HepG2 (cell line): ENCODE data around the gene COX6B1. TPM values are rescaled to one million over a fixed set of nuclear protein-coding genes. Genes with fewer than 3 reads are reported as not detected.

ENCODE experiments used
- CBFB ChIP-seq: sonication (generic); formaldehyde crosslinking; IDR thresholded peaks from 2 replicates; pipeline ENCODE4 v1.4.0; 2020; ENCODE audit warnings: missing genetic modification reagents
- FOSL2 ChIP-seq: sonication (generic); formaldehyde crosslinking; IDR thresholded peaks from 2 replicates; pipeline ENCODE4 v1.4.0; 2020; ENCODE audit warnings: missing genetic modification reagents
- GMEB1 ChIP-seq: sonication (generic); formaldehyde crosslinking; IDR thresholded peaks from 2 replicates; pipeline ENCODE4 v1.5.1; 2020; ENCODE audit warnings: missing genetic modification reagents, mild to moderate bottlenecking, borderline replicate concordance
- HCFC1 ChIP-seq: fragments of 150-350 bp; IDR thresholded peaks from 2 replicates; pipeline ENCODE4 v1.6.1; 2014; ENCODE audit warnings: low read depth, low read length
- HMG20B ChIP-seq: conservative IDR thresholded peaks from 2 replicates; pipeline ENCODE4 v1.6.1; 2016; ENCODE audit warnings: missing genetic modification reagents, missing compliant biosample characterization
- HOXA3 ChIP-seq: sonication (generic); formaldehyde crosslinking; IDR thresholded peaks from 2 replicates; pipeline ENCODE4 v1.5.0; 2020; ENCODE audit warnings: missing genetic modification reagents
- IRF2 ChIP-seq: IDR thresholded peaks from 2 replicates; pipeline ENCODE4 v1.6.1; 2018; ENCODE audit warnings: missing genetic modification reagents, missing compliant biosample characterization
- KLF16 ChIP-seq, 2 experiments: sonication (generic) in 1 of 2; formaldehyde crosslinking in 1 of 2; IDR thresholded peaks; 2 replicates each; pipeline versions ENCODE4 v1.6.1 to v1.8.0; 2016 to 2023; ENCODE audit warnings: missing genetic modification reagents in 2 of 2, missing compliant biosample characterization in 1 of 2
- MIER2 ChIP-seq: IDR thresholded peaks from 2 replicates; pipeline ENCODE4 v1.6.1; 2016; ENCODE audit warnings: missing biosample characterization, missing genetic modification reagents
- NFYC ChIP-seq: IDR thresholded peaks from 2 replicates; pipeline ENCODE4 v1.6.1; 2016; ENCODE audit warnings: missing genetic modification reagents, missing compliant biosample characterization
- PCBP2 ChIP-seq: fragments of 200-400 bp; formaldehyde crosslinking; optimal IDR thresholded peaks from 2 replicates; pipeline ENCODE3; 2018; ENCODE audit warnings: low read length, low read depth; ENCODE audit not compliant: poor library complexity, severe bottlenecking
- PPARG ChIP-seq: conservative IDR thresholded peaks from 2 replicates; pipeline ENCODE4 v1.6.1; 2016; ENCODE audit warnings: missing biosample characterization, missing genetic modification reagents
- RXRB ChIP-seq: IDR thresholded peaks from 2 replicates; pipeline ENCODE4 v1.6.1; 2016; ENCODE audit warnings: borderline replicate concordance, missing genetic modification reagents, missing compliant biosample characterization
- SMC3 ChIP-seq: IDR thresholded peaks from 2 replicates; pipeline ENCODE4 v1.6.1; 2011; ENCODE audit warnings: low read length, improper control_type of control experiment
- THRA ChIP-seq: sonication (generic); formaldehyde crosslinking; IDR thresholded peaks from 2 replicates; pipeline ENCODE4 v1.4.0; 2020; ENCODE audit warnings: missing genetic modification reagents, borderline replicate concordance
- ZBTB25 ChIP-seq: IDR thresholded peaks from 2 replicates; pipeline ENCODE4 v1.6.1; 2018; ENCODE audit warnings: missing genetic modification reagents
- ZC3H4 ChIP-seq: sonication (generic); formaldehyde crosslinking; IDR thresholded peaks from 2 replicates; pipeline ENCODE4 v1.4.0; 2020; ENCODE audit warnings: missing genetic modification reagents, borderline replicate concordance
- ZFX ChIP-seq: sonication (generic); formaldehyde crosslinking; IDR thresholded peaks from 2 replicates; pipeline ENCODE4 v1.4.0; 2020; ENCODE audit warnings: mild to moderate bottlenecking, low read depth, missing genetic modification reagents, moderate library complexity
- ZNF205 ChIP-seq: IDR thresholded peaks from 2 replicates; pipeline ENCODE4 v1.6.1; 2018; ENCODE audit warnings: missing biosample characterization, missing genetic modification reagents
- ZNF331 ChIP-seq: sonication (generic); formaldehyde crosslinking; IDR thresholded peaks from 2 replicates; pipeline ENCODE4 v1.4.0; 2020; ENCODE audit warnings: missing genetic modification reagents
- ZNF839 ChIP-seq: sonication (generic); formaldehyde crosslinking; IDR thresholded peaks from 2 replicates; pipeline ENCODE4 v1.4.0; 2020; ENCODE audit warnings: missing genetic modification reagents, mild to moderate bottlenecking, borderline replicate concordance
- ZSCAN31 ChIP-seq: sonication (generic); formaldehyde crosslinking; IDR thresholded peaks from 2 replicates; pipeline ENCODE4 v1.5.0; 2020; ENCODE audit warnings: low read depth, mild to moderate bottlenecking, missing genetic modification reagents
- polyA plus RNA-seq, 8 experiments: library from polyadenylated mRNA; depleted of rRNA in 3 of 8; stranded (reverse) in 7 of 8; unstranded in 1 of 8; fragments of >200 nt; fragmentation: Illumina TruSeq in 4 of 8; extraction: Trizol in 4 of 8; gene quantifications; 2 replicates each; pipeline versions ENCODE4 v1.2.1 to v1.2.3, GENCODE V29; 2011 to 2016; ENCODE audit warnings: low read depth in 4 of 8, missing spikeins in 1 of 8, mixed read lengths in 1 of 8; ENCODE audit not compliant: insufficient read depth in 1 of 8
- total RNA-seq, 5 experiments: library from RNA; depleted of rRNA; stranded (reverse); fragments of >200 nt; fragmentation: Illumina TruSeq; extraction: Trizol; gene quantifications; 2 replicates each; pipeline ENCODE4 v1.2.3, GENCODE V29; 2016; ENCODE audit warnings: low read depth in 1 of 5
- TF ChIP-seq, protein P1 (sequence below): sonication (generic); formaldehyde crosslinking; IDR thresholded peaks from 2 replicates; pipeline ENCODE4 v1.5.0; 2020; ENCODE audit warnings: missing genetic modification reagents
- TF ChIP-seq, protein P2 (sequence below): sonication (generic); formaldehyde crosslinking; IDR thresholded peaks from 2 replicates; pipeline ENCODE4 v1.4.0; 2020; ENCODE audit warnings: missing genetic modification reagents

Gene COX6B1
- total and polyA plus RNA-seq, 2 of the 13 experiments (the other 11 are each of a cell fraction or from before 2014, with no cell fraction given): 481 to 487 TPM

DNA sequence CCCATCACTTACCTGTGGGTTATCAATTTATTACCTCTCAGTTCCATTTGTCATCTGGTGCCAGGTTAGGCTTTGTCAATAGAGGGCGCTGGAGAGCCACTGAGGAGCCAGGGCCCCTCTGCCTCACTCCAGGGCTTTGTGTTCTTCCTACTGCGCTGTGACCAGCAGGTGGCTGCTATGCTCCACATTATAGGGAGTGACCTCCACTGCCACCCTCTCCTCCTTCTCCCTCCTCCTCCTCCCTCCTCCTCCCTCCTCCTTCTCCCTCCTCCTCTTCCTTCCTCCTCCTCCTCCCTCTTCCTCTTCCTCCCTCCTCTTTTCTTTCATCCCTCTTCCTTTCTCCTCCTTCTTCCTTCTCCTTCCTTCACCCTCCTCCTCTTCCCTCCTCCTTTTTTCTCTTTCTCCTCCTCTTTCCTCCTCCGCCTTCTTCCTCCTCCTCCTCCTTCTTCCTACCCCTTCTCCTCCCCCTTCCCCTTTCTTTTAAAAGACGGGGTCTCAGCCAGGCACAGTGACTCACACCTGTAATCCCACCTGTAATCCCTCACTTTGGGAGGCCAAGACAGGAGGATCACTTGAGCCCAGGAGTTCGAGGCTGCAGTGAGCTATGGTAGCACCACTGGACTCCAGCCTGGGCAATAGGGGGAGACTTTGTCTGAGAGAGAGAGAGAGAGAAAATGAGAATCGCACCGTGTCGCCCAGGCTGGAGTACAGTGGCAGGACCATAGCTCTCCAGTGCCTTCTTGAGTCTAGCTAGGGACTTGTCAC lies 45.9 kb downstream of the COX6B1 start (continued):
- TF ChIP-seq ZNF839 (CRISPR knock-in tag) (no peak), ZNF331 (CRISPR knock-in tag) (peak; percentile 63; the same call in 1 of the 2 replicates), HCFC1 (peak; percentile 26; the same call in 1 of the 2 replicates), ZNF205 (0 out of 2 replicates have a peak, but pooled peaks have one; percentile 64), ZC3H4 (CRISPR knock-in tag) (no peak), MIER2 (CRISPR knock-in tag) (peak; percentile 62; the same call in 1 of the 2 replicates), THRA (CRISPR knock-in tag) (peak; percentile 72), RXRB (CRISPR knock-in tag) (peak; percentile 64; the same call in 1 of the 2 replicates), ZBTB25 (CRISPR knock-in tag) (0 out of 2 replicates have a peak, but pooled peaks have one; percentile 39), ZFX (peak; percentile 45; the same call in 1 of the 2 replicates), PCBP2 (peak; percentile 89), HOXA3 (peak; percentile 36; the same call in 1 of the 2 replicates), PPARG (CRISPR knock-in tag) (0 out of 2 replicates have a peak, but pooled peaks have one; percentile 41), HMG20B (CRISPR knock-in tag) (no peak), SMC3 (peak; percentile 96), NFYC (CRISPR knock-in tag) (peak; percentile 23; the same call in 1 of the 2 replicates), ZSCAN31 (no peak), GMEB1 (CRISPR knock-in tag) (0 out of 2 replicates have a peak, but pooled peaks have one; percentile 39), KLF16 (CRISPR knock-in tag; IDR thresholded peaks at IDR 0.05) (peak in 1 of 2 experiments; percentile 66; a peak in 1 of 4 replicates), CBFB (CRISPR knock-in tag) (0 out of 2 replicates have a peak, but pooled peaks have one; percentile 36), IRF2 (CRISPR knock-in tag) (peak; percentile 71), FOSL2 (peak; percentile 41; the same call in 1 of the 2 replicates)
- TF ChIP-seq, protein P1, sequence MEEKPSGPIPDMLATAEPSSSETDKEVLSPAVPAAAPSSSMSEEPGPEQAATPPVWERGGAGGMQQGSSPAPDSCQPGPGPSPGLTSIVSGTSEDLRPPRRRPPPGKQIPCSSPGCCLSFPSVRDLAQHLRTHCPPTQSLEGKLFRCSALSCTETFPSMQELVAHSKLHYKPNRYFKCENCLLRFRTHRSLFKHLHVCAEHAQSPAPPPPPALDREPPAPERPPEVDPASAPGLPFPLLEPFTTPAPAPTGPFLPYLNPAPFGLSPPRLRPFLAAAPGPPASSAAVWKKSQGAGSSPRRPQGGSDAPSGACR (CRISPR knock-in tag): 0 out of 2 replicates have a peak, but pooled peaks have one; percentile 33
- TF ChIP-seq, protein P2, sequence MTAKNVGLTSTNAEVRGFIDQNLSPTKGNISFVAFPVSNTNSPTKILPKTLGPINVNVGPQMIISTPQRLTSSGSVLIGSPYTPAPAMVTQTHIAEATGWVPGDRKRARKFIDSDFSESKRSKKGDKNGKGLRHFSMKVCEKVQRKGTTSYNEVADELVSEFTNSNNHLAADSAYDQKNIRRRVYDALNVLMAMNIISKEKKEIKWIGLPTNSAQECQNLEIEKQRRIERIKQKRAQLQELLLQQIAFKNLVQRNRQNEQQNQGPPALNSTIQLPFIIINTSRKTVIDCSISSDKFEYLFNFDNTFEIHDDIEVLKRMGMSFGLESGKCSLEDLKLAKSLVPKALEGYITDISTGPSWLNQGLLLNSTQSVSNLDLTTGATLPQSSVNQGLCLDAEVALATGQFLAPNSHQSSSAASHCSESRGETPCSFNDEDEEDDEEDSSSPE (CRISPR knock-in tag): peak; percentile 36; the same call in 1 of the 2 replicates
